Measurements from ENCODE around the gene PBRM1. TPM values are rescaled to one million over a fixed set of nuclear protein-coding genes. Genes with fewer than 3 reads are reported as not detected.

PBRM1 gene
- total RNA-seq, 1 donor from 2014 or later, result 88.6 TPM

DNA sequence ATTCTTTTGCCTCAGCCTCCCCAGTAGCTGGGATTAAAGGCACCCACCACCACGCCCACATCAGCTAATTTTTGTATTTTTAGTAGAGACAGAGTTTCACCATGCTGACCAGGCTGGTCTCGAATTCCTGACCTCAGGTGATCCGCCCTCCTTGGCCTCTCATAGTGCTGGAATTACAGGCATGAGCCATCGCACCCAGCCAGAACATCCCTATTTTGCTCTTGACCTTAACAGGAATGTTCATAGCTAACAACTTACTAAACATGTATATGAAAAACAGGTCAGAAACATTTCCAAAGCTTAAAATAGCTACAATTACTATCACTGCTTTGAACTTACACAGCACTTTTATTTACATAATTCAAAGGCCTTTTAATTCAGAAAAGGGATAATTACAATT lies 115.6 kb downstream of the PBRM1 start:
- H3K27me3 Mint-ChIP-seq, result no peaks in the 10 kb centered on the region
- peak overlapping the region; percentile 38 for H3K27ac Mint-ChIP-seq
- no peak for DNase-seq (ENCODE audit: extremely low spot score, unreplicated experiment)
- H3K4me1 Mint-ChIP-seq (ENCODE audit: unreplicated experiment), result no peaks in the 10 kb centered on the region
- H3K4me3 Mint-ChIP-seq, result no peak overlapping the region
- TF ChIP-seq, protein P1, sequence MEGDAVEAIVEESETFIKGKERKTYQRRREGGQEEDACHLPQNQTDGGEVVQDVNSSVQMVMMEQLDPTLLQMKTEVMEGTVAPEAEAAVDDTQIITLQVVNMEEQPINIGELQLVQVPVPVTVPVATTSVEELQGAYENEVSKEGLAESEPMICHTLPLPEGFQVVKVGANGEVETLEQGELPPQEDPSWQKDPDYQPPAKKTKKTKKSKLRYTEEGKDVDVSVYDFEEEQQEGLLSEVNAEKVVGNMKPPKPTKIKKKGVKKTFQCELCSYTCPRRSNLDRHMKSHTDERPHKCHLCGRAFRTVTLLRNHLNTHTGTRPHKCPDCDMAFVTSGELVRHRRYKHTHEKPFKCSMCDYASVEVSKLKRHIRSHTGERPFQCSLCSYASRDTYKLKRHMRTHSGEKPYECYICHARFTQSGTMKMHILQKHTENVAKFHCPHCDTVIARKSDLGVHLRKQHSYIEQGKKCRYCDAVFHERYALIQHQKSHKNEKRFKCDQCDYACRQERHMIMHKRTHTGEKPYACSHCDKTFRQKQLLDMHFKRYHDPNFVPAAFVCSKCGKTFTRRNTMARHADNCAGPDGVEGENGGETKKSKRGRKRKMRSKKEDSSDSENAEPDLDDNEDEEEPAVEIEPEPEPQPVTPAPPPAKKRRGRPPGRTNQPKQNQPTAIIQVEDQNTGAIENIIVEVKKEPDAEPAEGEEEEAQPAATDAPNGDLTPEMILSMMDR (conservative IDR thresholded peaks at IDR 0.05), result no peak
- peaks cover 24% of the 10 kb centered on the region for H3K36me3 Mint-ChIP-seq
- H3K9me3 Mint-ChIP-seq, result no peaks in the 10 kb centered on the region

DNA sequence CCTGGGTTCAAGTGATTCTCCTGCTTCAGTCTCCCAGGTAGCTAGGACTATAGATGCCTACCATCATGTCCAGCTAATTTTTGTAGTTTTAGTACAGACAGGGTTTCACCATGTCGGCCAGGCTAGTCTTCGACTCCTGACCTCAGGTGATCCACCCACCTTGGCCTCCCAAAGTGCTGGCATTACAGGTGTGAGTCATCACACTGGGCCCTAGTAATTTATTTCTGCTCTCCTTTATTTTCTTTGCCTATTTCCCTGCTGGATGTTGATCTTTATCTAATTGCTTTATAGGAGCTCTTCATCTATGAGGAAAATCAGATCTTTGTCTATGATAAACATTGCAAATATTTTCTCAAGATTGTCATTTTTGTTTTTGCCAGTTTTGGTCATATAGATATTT lies 117.6 kb downstream of the PBRM1 start:
- no peaks in the 10 kb centered on the region for H3K4me1 Mint-ChIP-seq (ENCODE audit: unreplicated experiment)
- H3K27me3 Mint-ChIP-seq, result no peaks in the 10 kb centered on the region
- no peaks in the 10 kb centered on the region for H3K9me3 Mint-ChIP-seq
- H3K27ac Mint-ChIP-seq, result no peak overlapping the region
- TF ChIP-seq, protein P1 (conservative IDR thresholded peaks at IDR 0.05), result no peak
- no peak overlapping the region for H3K4me3 Mint-ChIP-seq
- peaks cover 21% of the 10 kb centered on the region for H3K36me3 Mint-ChIP-seq
- DNase-seq (ENCODE audit: extremely low spot score, unreplicated experiment), result no peak

- Mint-ChIP-seq H3K4me1 (ENCODE audit: unreplicated experiment) (no peaks in the 10 kb centered on the region), H3K27ac (no peak overlapping the region), H3K27me3 (no peaks in the 10 kb centered on the region), H3K4me3 (no peak overlapping the region), H3K36me3 (peaks cover 31% of the 10 kb centered on the region), H3K9me3 (no peaks in the 10 kb centered on the region)
- DNase-seq (ENCODE audit: extremely low spot score, unreplicated experiment), result no peak
- TF ChIP-seq, protein P1 (conservative IDR thresholded peaks at IDR 0.05), result no peak
Measured at GRCh38 chr3:52563984-52564383, 121.7 kb downstream of the PBRM1 start.

- DNase-seq (ENCODE audit: extremely low spot score, unreplicated experiment), result no peak
- Mint-ChIP-seq H3K27me3 (no peaks in the 10 kb centered on the region), H3K4me3 (no peak overlapping the region), H3K27ac (no peak overlapping the region), H3K36me3 (peaks cover 31% of the 10 kb centered on the region), H3K4me1 (ENCODE audit: unreplicated experiment) (peaks cover 4% of the 10 kb centered on the region), H3K9me3 (no peaks in the 10 kb centered on the region)
- TF ChIP-seq, protein P1 (conservative IDR thresholded peaks at IDR 0.05), result no peak
Measured at GRCh38 chr3:52561028-52561747, 124.5 kb downstream of the PBRM1 start.

- DNase-seq (ENCODE audit: extremely low spot score, unreplicated experiment), result no peak
- Mint-ChIP-seq H3K4me1 (ENCODE audit: unreplicated experiment) (peaks cover 9% of the 10 kb centered on the region), H3K4me3 (no peak overlapping the region), H3K27ac (no peak overlapping the region), H3K27me3 (no peaks in the 10 kb centered on the region), H3K9me3 (no peaks in the 10 kb centered on the region), H3K36me3 (peaks cover 30% of the 10 kb centered on the region)
- TF ChIP-seq, protein P1 (conservative IDR thresholded peaks at IDR 0.05), result no peak
Measured at GRCh38 chr3:52558436-52558835, 127.3 kb downstream of the PBRM1 start.
